GM19463 (cell line): ENCODE results near the gene HAPLN3.

Experiments used
- ATAC-seq: cut with Tn5 transposase; IDR thresholded peaks from one replicate; pipeline ENCODE4 v1.9.1; 2021; ENCODE audit warnings: mild to moderate bottlenecking, moderate library complexity; ENCODE audit not compliant: unreplicated experiment

The HAPLN3 gene

DNA sequence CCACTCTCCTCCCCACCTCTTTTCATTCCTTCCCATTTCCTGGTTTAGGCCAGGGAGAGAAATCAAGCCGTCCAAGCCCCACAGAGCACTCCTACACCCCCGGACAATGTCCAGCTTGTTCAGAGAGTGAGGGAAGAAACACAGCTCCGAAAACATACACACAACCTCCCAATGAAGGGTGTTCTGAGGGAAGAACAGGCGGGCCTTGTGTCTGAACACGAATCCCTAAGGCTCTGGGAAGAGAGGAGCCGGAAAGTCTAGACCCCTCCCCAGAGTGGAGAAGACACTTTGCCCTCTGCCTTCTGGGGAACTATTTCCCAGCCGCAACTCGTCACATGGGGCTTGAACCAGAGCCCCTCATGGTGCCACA lies 61.6 kb downstream of the HAPLN3 start:
- ATAC-seq = no peak

DNA sequence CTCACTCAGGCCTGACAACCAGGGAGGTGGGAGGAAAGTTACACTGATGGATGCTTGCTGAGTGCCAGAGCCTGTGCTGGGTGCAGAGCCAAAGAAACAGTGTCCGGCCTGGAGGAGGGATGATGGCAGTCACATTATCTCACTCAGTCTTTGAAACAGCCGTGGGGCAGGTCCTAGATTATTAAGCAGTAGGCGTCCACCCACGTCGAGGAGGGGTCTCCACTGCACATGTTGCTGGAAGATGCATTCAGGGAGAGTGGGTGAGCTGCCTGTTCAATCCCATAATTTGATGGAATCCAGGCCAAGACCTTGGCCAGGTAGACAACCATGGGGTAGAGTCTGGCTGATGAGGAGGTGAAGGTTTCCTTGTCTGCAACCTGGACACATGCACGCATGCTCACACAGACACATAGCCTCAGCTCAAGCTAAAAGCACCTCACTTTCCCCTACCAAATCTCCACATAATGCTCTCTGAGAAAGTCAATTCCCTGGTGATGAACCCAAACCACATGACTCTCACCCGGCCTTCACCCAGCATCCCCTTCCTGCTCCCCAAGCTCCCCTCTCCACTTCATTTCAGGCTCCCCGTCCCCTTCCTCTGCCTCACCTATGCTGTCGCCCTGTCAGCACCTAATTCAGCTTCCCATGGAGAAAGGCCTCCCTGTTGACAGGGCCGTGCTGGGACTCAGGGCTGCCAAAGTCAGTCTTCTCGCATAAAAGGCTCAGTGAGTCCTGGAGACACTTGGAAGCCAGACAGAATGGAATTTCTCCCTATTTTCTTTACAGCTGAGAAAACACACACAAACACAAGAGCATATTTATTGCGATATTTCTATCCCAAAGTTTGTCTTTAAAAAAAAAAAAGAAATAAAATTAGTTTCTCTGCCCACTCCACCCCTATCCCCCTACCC lies 62.3 kb downstream of the HAPLN3 start:
- no peak for ATAC-seq

DNA sequence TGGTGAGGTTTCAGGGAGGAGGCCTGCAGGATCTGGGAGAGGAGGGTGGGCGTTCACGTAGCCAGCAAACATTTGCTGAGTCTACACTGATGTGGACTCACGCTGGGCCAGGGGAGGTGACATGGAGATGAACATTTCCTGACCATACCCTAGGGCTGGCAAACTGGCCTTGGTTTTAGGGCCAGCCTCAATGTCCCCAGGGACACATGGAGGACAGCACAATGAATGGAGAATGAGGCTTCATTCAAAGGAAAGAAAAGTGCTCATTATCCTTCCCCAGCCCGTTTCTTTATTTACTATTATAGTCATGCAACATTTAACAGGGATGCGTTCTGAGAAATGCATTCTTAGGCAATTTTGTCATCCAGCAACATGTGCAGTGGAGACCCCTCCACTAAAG lies 65.3 kb downstream of the HAPLN3 start:
- no peak for ATAC-seq

DNA sequence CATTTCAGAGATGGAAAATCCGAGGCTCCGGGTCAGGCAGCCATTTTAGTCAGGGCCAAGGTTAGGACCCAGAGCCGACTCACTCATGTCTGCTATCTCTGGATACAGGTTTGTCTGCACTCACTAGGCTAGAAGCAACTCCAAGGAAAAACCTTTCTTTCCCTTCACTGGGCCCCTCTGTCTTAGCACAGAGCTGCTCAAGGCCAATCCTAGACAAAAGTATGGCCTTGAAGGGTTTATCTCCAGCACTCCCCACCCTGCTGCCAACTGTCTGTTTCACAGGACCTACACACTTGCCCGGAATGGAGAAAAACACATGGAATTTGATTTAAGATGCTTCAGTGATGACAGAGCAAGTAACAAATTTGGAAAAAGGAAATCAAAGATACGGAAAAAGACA lies 66.6 kb downstream of the HAPLN3 start:
- no peak for ATAC-seq
